ENCODE results near the gene SLC44A4. TPM values are rescaled to one million over a fixed set of nuclear protein-coding genes. Genes with fewer than 3 reads are reported as not detected.
"Not testable (repeated sequence)": the region's sequence is repeated elsewhere in the genome, so short reads cannot be mapped to it uniquely, and the experiment has no call there.

Gene SLC44A4
- polyA plus RNA-seq, 1 donor, result 52.6 TPM

DNA sequence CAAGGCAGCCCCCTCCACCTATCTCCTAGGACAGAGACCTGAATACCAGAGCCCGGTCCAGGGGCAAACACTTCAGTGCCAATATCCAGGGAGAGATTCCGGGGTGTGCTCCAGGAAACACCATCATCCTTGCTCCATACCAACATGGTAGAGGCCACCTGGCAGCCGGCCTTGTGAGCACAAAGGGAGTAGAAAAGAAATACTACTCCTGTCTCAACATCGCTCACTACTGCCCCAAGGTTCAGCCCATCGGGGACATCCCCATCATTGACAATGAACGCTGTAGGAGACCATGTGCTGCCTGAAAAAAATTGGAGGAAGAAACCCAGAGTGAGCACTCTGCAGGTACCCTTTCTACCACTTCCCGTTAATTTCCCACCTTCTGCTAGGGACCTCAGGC lies 17.6 kb downstream of the SLC44A4 start:
- DNase-seq, result no peak

DNA sequence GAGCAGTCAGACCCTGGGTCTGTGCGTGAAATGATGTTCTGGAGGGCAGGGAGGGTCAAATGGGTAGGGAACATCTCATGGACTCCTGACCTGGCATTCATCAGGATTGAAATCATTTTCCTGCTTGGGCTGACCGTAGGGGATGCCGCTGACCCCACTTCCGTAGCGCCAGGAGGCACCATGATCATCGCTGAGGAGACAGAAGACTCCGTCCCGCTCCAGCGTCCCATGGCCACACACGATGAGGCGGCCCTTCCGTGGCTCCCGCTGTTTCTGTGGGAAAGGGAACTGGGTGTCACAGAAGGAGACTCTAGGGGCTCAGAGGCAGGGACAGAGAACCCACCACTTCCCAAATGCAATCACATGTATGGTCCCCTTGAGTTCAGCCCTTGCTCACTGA lies 18.4 kb downstream of the SLC44A4 start:
- DNase-seq, result no peak

DNA sequence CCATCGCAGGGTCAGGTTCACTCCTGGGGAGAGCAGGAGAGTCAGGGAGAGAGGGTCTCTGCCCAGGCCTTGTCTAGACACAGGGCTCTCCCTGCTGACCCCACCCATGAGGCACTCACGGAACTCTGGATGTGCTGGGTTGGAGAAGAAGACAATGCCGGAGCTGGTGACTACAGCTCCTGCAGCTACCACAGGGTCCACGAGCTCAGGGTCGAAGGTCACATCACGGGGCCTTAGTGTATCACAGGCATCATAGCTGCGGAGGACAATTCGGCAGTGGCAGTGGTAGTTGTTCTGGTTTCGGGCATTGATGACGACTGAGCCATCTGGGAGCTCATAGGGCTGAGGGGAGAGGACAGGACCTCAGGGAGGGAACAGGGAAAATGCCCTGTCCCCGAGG lies 18.9 kb downstream of the SLC44A4 start:
- no peak for DNase-seq

DNA sequence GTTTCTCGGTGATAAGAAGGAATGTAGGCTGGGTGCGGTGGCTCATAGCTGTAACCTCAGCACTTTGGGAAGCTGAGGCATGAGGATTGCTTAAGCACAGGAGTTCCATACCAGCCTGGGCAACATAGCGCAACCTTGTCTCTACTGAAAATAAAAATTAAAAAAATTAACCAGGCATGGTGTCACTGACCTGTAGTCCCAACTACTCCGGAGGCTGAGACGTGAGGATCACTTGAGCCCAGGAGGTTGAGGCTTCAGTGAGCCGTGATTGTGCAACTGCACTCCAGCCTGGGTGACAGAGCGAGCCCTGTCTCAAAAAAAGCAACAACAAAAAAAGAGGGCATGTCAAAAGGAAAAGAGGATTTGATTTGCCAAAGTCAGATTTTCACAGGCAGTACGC lies 20.1 kb downstream of the SLC44A4 start:
- no peak for DNase-seq

DNA sequence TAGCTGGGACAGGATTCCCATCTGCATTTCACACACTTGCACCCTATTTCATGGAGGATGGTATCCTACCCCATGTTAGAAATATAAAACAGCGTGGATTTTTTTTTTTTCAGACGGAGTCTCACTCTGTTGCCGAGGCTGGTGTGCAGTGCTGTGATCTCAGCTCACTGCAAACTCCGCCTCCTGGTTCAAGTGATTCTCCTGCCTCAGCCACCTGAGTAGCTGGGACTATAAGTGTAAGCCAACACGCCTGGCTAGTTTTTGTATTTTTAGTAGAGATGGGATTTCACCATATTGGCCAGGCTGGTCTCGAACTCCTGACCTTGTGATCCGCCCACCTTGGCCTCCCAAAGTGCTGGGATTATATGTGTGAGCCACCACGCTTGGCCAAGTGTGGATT lies 21.0 kb downstream of the SLC44A4 start:
- not testable (repeated sequence) for DNase-seq

DNA sequence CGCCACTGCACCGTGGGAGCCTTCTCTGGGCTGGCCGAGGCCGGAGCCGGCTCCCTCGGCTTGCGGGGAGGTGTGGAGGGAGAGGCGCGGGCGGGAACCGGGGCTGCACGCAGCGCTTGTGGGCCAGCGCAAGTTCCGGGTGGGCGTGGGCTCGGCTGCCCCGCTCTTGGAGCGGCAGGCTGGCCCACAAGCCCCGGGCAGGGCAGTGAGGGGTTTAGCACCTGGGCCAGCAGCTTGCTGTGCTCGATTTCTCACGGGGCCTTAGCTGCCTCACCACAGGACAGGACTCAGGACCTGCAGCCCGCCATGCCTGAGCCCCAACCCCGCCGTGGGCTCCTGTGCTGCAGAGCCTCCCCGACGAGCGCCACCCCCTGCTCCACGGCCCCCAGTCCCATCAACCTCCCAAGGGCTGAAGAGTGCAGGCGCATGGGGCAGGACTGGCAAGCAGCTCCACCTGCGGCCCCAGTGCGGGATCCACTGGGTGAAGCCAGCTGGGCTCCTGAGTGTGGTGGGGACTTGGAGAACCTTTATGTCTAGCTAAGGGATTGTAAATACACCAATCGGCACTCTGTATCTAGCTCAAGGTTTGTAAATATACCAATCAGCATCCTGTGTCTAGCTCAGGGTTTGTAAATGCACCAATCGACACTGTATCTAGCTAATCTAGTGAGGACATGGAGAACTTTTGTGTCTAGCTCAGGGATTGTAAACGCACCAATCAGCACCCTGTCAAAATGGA lies 26.6 kb downstream of the SLC44A4 start:
- DNase-seq, result not testable (repeated sequence)

DNA sequence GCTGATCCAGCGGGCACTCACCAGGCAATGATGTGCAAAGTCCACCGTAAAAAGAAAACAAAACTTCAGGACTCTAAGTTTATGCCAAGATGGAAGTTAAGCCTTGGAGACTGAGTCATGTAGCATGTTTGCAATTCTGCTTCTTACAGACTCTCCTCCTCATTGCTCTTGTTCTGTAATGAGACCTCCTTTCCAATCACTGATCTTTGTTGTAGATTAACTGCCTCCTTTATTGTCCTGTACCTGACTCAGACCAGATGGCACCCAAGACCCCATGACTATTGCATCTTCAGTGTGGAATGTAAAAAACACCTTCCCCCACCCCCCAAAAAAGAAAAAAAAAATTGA lies 27.3 kb downstream of the SLC44A4 start:
- DNase-seq, result no peak

DNA sequence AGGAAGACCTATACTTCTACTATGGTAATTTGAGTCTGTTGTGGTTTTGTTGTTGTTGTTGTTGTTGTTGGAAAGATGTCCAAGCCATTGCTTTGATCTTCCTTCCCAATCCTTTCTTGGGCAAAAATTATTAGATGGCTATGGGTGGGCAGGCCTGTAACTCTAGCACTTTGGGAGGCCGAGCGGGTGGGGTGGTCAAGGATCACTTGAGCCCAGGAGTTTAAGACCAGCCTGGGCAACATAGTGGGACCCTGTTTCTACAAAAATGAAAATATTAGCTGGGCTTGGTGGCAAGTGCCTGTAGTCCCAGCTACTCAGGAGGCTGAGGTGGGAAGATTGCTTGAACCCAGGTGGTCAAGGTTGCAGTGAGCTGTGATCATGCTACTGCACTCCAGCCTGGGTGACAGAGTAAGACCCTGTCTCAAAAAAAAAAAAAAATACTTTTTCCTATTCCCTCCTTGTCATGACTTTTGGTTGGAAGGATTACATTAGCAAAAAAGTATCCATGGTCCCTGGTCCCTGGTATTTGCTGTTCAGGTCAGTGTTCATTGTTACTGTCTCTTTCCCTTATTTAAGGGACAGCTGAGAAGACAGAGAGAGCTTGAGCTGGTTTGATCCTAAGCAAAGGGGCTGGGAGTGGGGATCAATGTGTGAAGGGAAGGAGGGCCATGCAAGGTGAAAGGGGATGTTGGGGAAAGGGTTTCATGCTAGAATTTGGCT lies 27.9 kb downstream of the SLC44A4 start:
- no peak for DNase-seq

DNA sequence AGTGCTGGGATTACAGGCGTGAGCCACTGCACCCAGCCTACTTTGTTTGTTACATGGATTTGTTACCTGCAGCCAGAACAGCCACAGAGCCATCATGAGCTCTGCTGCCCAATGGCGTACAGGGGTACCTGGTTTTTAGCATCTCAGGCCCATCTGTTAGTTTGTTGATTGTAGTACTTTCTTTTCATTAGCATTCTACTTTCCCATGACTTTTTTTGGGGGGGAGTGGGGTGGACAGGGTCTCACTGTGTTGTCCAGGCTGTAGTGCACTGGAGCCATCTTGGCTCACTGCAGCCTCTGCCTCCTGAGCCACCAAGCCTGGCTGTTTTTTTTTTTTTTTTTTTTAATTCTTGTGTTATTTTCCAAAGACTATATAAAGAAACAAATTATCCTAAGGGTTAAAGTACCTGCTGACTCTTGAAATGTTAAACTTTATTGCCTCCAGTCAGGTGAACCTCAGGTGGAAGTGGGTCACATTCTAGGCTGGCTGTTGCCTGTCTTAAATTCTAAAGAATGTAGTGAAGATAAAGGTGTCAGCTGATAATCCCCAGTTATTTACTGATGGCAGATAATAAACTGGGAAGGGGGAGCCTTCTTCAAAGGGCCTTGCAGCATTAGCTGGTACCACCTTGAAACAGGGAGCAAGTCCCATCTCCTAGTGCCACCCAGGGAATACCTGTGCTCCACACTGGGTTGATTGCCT lies 31.4 kb downstream of the SLC44A4 start:
- no peak for DNase-seq

DNA sequence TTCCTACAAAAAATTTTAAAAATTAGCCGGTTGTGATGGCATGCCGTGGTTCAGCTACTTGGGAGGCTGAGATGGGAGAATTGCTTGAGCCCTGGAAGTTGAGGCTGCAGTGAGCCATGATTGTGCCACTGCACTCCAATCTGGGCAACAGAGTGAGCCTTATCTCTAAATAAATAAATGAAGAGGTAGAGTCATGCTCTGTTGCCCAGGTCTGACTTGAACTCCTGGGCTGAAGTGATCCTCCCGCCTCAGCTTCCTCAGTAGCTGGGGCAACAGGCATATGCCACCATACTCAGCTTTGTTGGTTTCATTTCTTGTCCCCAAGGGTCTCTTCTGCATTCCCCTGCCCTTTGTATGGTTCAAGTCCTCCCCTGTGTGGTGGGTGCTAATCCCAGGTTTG lies 34.3 kb downstream of the SLC44A4 start:
- no peak for DNase-seq

DNA sequence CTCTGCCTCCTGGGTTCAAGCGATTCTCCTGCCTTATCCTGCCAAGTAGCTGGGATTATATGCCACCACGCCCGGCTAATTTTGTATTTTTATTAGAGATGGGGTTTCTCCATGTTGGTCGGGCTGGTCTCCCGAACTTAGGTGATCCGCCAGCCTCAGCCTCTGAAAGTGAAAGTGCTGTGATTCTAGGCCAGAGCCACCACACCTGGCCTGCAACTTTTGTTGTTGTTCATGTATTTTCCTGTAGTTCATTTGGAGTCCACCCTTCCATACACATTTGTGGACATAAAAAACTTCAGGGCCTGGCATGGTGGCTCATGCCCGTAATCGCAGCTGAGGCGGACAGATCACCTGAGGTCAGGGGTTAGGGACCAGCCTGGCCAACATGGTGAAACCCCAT lies 36.7 kb downstream of the SLC44A4 start:
- no peak for DNase-seq

DNA sequence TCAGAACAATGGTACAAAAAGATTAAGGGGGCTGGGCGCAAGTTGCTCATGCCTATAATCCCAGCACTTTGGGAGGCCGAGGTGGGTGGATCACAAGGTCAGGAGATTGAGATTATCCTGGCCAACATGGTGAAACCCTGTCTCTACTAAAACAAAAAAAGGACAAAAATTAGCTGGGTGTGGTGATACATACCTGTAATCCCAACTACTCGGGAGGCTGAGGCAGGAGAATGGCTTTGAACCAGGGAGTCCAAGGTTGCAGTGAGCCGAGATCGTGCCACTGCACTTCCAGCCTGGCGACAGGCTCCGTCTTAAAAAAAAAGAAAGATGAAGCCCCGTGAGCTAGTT lies 39.0 kb downstream of the SLC44A4 start:
- DNase-seq, result not testable (repeated sequence)

DNA sequence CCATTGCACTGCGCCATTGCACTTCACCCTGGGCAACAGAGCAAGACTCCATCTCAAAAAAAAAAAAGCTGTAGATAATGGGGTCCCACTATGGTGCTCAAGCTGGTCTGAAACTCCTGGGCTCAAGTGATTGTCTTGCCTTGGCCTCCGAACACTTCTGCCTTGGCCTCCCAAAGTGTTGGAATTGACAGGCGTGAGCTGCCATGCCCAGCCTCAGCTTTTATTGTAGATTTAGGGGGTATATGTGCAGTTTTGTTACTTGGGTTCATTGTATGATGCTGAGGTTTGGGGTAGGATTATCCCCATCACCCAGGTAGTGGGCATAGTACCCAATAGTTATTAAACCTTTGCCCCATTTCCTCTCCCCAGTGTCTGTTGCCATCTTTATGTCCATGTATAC lies 39.8 kb downstream of the SLC44A4 start:
- no peak for DNase-seq

DNA sequence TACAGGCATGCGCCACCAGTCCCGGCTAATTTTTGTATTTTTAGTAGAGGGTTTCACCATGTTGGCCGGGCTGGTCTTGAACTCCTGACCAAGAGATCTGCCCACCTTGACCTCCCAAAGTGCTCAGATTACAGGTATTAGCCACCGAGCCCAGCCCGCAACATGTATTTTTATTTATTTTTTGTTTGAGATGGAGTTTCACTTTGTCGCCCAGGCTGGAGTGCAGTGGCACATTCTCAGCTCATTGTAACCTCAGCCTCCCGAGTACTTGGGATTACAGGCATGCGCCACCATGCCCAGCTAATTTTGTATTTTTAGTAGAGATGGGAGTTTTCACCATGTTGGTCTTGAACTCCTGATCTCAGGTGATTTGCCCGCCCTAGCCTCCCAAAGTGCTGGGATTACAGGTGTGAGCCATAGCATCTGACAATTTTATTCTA lies 40.7 kb downstream of the SLC44A4 start:
- not testable (repeated sequence) for DNase-seq

DNA sequence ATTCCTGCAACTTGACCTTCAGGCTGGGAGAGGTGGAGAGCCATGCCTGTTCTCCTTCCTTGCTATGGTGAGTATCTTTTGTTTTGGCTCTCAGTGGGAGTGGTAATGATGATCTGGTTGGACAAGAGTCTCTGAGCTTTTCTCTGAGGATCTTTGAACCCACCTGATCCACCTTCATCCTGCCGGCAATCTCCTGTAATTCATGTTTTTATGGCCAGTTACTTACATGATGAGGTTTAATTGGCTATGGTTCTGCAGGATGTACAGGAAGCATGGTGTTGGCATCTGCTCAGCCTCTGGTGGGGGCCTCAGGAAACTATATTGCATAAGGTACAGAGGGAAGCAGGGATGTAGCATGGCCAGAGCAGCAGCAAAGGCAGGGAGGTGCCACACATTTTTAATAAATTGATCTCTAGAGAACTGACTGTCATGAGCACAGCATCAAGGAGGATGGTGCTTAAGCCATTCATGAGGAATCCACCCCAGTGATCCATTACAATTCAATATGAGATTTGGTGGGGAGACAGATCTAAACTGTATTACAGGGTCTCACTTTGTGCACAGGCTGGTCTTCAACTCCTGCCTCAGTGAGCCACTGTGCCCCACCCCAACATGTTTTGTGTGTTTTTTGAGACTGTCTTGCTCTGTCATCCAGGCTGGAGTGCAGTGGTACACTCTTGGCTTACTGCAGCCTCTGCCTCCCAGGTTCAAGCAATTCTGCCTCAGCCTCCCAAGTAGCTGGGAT lies 41.3 kb downstream of the SLC44A4 start:
- DNase-seq, result no peak

DNA sequence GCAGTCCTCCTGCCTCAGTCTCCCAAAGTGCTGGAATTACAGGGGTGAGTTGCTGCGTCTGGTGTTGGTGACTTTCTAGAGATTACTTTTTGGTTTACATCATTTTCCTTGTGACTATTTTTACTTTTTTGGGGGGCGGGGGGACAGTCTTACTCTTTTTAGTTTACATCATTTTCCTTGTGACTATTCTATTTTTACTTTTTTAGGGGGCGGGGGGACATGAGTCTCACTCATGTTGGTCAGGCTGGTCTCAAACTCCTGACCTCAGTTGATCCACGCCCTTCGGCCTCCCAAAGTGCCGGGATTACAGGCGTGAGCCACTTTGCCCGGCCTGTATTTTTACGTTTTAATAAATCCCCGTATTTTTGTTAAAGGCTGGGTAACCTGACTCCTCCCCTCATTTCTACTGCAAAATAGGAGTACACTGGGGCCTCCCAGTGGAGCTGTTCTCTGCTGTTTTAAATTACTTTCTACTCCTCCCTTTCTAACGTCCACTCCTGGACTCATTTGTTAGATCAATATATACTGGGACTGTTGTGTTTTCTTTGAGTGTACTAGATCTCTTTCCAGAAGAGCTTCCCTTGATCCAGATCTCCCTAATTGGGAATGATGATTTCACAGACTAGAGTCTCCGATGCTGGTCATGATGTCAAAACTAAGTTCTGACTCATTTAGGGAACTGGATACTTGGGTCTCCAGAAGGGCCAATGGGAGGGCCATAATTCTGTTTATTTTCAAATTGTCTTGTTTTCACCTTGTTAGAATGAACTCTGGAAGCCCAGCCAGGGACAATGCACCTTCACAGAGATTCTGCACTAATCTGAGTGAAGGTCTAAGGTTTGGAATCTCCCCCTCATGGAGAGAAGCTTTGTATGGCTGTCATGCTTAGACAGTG lies 42.1 kb downstream of the SLC44A4 start:
- no peak for DNase-seq

DNA sequence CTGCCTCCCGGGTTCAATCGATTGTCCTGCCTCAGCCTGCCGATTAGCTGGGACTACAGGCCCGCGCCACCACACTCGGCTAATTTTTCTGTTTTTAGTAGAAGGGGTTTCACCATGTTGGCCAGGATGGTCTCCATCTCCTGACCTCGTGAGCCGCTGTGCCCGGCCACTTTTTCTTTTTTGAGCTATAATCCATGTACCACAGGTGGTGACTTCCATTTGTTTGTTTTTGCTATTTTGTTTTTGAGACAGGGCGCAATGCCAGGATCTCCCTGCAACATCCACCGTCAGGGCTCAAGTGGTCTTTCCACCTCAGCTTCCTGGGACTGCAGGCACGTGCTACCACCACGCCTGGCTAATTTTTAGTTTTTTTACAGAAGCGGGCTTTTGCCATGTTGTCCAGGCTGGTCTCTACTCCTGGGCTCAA lies 42.7 kb downstream of the SLC44A4 start:
- no peak for DNase-seq

DNA sequence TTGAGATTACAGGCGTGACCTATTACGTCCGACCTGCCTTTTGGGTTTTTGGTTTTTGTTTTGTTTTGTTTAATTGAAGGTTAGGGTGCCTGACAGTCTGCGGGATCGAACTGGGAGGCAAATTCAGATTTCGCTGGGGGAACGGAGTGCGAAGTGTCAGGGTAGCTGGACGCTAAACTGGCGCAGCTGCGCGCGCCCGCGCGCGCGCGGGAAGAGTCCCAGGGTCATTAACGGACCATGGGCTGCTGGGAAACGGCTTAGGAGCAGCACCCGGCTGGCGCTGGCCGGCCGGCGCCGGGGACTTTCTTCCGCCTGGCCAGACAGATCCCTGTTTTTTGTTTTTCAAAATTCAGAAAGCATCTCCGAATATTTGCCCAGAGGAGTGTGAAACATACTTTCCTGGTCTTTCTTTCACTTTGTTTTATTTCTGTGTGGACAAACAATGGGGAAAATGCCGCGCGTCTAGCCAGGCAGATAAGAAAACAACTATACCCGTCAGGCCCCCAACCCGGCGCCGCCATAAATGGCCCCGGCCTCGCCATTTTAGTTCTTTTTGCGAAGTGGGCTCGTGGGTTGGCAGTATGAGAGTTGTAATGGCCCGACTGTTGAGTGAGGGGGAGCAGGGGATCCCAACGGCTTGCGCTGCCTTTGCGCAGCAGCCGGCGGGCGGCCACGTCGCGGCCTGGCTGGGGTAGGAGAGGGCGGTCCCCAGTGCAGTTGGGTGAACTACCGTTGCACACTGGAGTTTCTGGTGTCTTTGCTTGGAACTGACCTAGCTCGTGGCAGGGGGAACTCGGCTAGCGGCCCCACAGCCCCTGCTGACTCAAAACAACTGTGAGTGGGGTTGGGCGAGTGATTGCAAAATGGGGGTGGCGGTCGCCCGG lies 44.2 kb downstream of the SLC44A4 start:
- peak; percentile 91 for DNase-seq

DNA sequence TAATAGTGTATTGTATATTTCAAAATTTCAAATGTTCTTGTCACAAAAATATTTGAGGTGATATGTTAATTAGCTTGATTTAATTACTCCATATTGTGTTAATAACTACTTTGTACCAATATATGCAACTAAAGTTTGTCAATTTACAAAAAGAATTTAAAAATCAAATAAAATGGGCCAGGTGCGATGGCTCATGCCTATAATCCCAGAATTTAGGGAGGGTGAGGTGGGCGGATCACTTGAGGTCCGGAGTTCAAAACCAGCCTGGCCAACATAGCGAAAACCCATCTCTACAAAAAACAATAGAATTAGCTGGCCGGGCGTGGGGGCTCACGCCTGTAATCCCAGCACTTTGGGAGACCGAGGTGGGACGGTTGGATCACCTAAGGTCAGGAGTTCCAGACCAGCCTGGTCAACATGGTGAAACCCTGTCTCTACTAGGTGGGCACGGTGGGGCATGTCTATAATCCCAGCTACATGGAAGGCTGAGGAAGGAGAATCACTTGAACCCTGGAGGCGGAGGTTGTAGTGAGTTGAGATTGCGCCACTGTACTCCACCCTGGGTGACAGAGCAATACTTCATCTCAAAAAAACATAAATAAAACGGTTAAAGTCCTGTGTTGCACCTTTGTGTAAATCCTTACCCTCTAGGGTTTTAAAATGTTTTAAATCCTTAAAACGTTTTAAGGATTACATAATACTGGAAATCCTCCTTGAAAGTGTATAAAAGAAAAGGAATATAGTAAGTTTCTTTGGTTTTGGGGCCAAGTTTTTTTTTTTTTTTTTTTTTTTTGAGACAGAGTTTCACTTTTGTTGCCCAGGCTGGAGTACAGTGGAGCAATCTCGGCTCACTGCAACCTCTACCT lies 47.2 kb downstream of the SLC44A4 start:
- no peak for DNase-seq
